Glutamatergic neuron (in vitro differentiated cells): ENCODE data around the gene TMEM116. TPM values are rescaled to one million over a fixed set of nuclear protein-coding genes. Genes with fewer than 3 reads are reported as not detected.

Source experiments
- DNase-seq: peaks from one replicate; pipeline ENCODE4 v3.0.0; 2022
- H3K27ac Mint-ChIP-seq: one replicate; pipeline ENCODE4 v1.8.0; 2020; ENCODE audit warnings: mild to moderate bottlenecking, mixed read lengths, inconsistent platforms; ENCODE audit not compliant: unreplicated experiment
- H3K27me3 Mint-ChIP-seq: one replicate; pipeline ENCODE4 v1.8.0; 2020; ENCODE audit warnings: mild to moderate bottlenecking, moderate library complexity, mixed read lengths, inconsistent platforms; ENCODE audit not compliant: unreplicated experiment
- H3K36me3 Mint-ChIP-seq: one replicate; pipeline ENCODE4 v1.8.0; 2020; ENCODE audit warnings: mild to moderate bottlenecking, mixed read lengths, inconsistent platforms; ENCODE audit not compliant: unreplicated experiment
- H3K4me1 Mint-ChIP-seq: one replicate; pipeline ENCODE4 v1.8.0; 2020; ENCODE audit warnings: mild to moderate bottlenecking, low read depth, mixed read lengths, inconsistent platforms; ENCODE audit not compliant: unreplicated experiment
- H3K4me3 Mint-ChIP-seq: one replicate; pipeline ENCODE4 v1.8.0; 2020; ENCODE audit warnings: mild to moderate bottlenecking, mixed read lengths, inconsistent platforms; ENCODE audit not compliant: unreplicated experiment
- H3K9me3 Mint-ChIP-seq: one replicate; pipeline ENCODE4 v1.8.0; 2020; ENCODE audit warnings: mild to moderate bottlenecking, moderate library complexity, mixed read lengths, inconsistent platforms; ENCODE audit not compliant: unreplicated experiment
- total RNA-seq: library from RNA; stranded (reverse); fragmentation: NEBNext Ultra II Directional; extraction: Animal tissue kit (Norgen Biotek cat#: 25700); gene quantifications from one replicate; pipeline ENCODE4 v1.2.1, GENCODE V29; 2021; ENCODE audit not compliant: unreplicated experiment
- TF ChIP-seq, protein P1 (sequence below): fragments of 200-600 bp; sonication (generic); IDR thresholded peaks from one replicate; pipeline ENCODE4 v1.5.0; 2021; ENCODE audit not compliant: partially characterized antibody, unreplicated experiment

TMEM116 gene
- total RNA-seq, 1 donor from 2014 or later: 9.7 TPM

DNA sequence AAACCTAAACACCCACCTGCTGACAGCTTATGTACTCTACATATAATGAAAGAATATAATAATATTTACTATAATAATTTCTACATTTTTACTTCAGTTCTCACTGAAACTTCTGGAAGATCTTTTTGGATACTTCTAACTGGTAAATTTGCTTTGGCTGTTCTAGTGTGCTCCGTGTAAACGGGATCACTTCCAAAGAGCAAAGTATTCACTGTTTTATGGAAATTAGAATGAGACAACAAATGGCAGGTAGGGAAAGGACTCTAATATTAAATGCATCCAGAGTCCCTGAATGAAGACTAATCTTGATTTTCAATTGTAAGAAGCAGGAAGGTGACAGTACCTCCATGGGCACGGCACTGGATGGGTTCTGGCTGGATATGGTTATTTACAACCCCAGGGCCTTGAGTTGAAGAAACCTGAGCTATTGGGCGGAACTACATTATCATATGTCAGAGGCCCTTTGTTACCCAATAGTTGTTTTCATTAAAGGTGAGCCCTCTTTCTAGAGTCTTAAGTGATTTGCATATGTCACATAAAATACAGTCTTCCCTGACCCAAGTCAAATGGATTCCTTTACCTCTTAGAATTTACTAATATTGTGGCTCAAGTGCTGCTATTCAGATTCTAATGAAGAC lies 10.9 kb upstream of the TMEM116 start:
- Mint-ChIP-seq H3K36me3 (no peaks in the 10 kb centered on the region), H3K27ac (no peak overlapping the region), H3K4me1 (peaks cover 2% of the 10 kb centered on the region), H3K4me3 (no peak overlapping the region), H3K9me3 (no peaks in the 10 kb centered on the region), H3K27me3 (no peaks in the 10 kb centered on the region)
- DNase-seq: no peak
- TF ChIP-seq, protein P1, sequence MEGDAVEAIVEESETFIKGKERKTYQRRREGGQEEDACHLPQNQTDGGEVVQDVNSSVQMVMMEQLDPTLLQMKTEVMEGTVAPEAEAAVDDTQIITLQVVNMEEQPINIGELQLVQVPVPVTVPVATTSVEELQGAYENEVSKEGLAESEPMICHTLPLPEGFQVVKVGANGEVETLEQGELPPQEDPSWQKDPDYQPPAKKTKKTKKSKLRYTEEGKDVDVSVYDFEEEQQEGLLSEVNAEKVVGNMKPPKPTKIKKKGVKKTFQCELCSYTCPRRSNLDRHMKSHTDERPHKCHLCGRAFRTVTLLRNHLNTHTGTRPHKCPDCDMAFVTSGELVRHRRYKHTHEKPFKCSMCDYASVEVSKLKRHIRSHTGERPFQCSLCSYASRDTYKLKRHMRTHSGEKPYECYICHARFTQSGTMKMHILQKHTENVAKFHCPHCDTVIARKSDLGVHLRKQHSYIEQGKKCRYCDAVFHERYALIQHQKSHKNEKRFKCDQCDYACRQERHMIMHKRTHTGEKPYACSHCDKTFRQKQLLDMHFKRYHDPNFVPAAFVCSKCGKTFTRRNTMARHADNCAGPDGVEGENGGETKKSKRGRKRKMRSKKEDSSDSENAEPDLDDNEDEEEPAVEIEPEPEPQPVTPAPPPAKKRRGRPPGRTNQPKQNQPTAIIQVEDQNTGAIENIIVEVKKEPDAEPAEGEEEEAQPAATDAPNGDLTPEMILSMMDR: no peak

DNA sequence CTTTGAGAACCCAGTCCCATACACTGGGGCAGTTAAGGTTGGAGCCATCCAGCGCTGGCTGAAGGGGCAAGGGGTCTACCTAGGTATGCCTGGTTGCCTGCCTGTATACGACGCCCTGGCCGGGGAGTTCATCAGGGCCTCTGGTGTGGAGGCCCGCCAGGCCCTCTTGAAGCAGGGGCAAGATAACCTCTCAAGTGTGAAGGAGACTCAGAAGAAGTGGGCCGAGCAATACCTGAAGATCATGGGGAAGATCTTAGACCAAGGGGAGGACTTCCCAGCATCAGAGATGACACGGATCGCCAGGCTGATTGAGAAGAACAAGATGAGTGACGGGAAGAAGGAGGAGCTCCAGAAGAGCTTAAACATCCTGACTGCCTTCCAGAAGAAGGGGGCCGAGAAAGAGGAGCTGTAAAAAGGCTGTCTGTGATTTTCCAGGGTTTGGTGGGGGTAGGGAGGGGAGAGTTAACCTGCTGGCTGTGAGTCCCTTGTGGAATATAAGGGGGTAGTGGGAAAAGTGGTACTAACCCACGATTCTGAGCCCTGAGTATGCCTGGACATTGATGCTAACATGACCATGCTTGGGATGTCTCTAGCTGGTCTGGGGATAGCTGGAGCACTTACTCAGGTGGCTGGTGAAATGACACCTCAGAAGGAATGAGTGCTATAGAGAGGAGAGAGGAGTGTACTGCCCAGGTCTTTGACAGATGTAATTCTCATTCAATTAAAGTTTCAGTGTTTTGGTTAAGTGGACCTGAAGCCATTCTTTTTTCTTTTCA lies 9.5 kb upstream of the TMEM116 start:
- TF ChIP-seq, protein P1: no peak
- DNase-seq: no peak
- Mint-ChIP-seq H3K27me3 (no peaks in the 10 kb centered on the region), H3K9me3 (no peaks in the 10 kb centered on the region), H3K27ac (no peak overlapping the region), H3K36me3 (no peaks in the 10 kb centered on the region), H3K4me3 (no peak overlapping the region), H3K4me1 (peaks cover 5% of the 10 kb centered on the region)

DNA sequence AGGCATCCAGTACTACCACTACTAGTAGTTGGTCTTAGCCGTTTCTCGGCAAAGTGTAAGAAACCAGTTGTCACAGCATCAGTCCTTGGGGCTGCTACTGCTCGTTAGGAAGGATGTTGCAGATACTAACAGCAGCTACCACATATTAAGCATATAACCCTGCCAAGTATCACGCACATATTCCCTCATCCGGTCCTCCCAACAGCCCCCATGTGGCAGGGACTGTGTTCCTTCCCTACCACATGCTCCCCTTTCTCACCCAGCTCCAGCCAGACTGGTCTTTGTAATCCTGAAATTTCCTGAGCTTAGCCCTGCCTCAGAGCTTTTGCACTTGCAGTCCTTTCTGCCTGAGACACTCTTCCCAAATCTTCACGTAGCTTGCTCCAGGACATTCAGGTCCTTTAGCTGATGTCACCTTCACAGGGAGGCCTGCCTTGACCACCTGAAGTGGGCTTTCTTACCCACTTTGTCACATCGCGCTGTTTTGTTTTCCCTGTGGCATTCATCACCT lies 8.0 kb upstream of the TMEM116 start:
- Mint-ChIP-seq H3K27me3 (peaks cover 2% of the 10 kb centered on the region), H3K27ac (no peak overlapping the region), H3K36me3 (peaks cover 4% of the 10 kb centered on the region), H3K4me1 (peaks cover 11% of the 10 kb centered on the region), H3K9me3 (peaks cover 3% of the 10 kb centered on the region), H3K4me3 (no peak overlapping the region)
- TF ChIP-seq, protein P1: no peak
- DNase-seq: no peak

DNA sequence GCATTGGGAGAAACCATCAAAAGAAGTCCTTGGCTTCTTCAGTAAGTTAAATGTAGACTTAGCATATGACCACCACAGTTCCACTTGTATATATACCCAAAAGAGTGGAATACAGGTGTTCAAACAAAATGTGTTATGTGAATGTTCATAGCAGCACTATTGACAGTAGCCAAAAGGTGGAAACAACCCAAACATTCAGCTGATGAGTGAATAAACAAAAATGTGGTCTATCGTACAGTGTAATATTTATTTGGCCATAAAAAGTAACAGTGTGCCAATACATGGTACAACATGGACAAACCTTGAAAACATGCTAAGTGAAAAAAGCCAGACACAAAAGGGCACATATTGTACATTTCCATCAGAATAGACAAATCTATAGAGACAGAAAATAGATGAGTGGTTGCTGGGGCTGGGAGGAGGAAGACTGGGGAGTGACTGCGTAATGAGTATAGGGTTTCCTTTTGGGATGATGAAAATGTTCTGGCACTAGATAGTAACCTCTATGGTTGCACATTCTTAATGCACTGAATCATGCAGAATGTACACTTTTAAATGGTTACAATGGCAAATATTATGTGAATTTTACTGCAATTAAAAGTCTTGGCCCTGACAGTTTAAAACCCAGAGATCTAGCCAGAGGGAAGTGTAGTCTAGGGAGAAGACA lies 5.7 kb upstream of the TMEM116 start:
- Mint-ChIP-seq H3K27me3 (peaks cover 3% of the 10 kb centered on the region), H3K4me3 (no peak overlapping the region), H3K4me1 (peaks cover 22% of the 10 kb centered on the region), H3K9me3 (peaks cover 3% of the 10 kb centered on the region), H3K36me3 (peaks cover 10% of the 10 kb centered on the region), H3K27ac (peak overlapping the region; percentile 6)
- TF ChIP-seq, protein P1: no peak
- no peak for DNase-seq
